ENCODE data around the gene NAA30. TPM values are rescaled to one million over a fixed set of nuclear protein-coding genes. Genes with fewer than 3 reads are reported as not detected.

NAA30 gene
- polyA plus RNA-seq, 1 donor from 2014 or later = 26.9 TPM

DNA sequence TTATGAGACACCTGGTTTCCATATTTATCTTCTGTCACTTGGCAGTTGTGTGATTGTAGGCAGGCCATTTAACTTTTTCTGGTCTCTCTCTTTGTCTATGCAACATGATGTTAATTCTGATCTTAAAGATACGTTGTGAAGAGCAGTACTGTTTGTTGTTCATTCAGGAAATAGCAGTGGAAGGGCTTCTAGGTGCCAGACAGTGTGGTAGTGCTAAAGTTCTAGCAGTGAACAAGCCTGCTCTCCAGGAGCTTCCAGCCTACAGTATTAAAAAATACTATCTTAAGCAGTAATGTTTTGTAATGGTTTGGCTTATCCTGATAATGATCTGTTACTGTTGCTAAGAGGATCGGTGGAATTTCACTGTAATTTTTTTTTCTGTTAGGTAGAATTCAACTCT is 15.2 kb downstream of the NAA30 start:
- TF ChIP-seq EZH2 (IDR thresholded peaks at IDR 0.05; ENCODE audit: borderline replicate concordance, insufficient read depth, low read length, poor library complexity, severe bottlenecking) (no peak), CTCF (IDR thresholded peaks at IDR 0.05; ENCODE audit: poor library complexity, severe bottlenecking) (no peak), MXI1 (conservative IDR thresholded peaks at IDR 0.05; ENCODE audit: poor library complexity, severe bottlenecking) (no peak), POLR2AphosphoS5 (IDR thresholded peaks at IDR 0.05) (no peak), RAD21 (conservative IDR thresholded peaks at IDR 0.05) (no peak), EP300 (conservative IDR thresholded peaks at IDR 0.05; ENCODE audit: poor library complexity, severe bottlenecking) (no peak), SMC3 (conservative IDR thresholded peaks at IDR 0.05; ENCODE audit: poor library complexity) (no peak), TAF1 (IDR thresholded peaks at IDR 0.05; ENCODE audit: low read depth) (no peak)
- TF ChIP-seq, protein P1, sequence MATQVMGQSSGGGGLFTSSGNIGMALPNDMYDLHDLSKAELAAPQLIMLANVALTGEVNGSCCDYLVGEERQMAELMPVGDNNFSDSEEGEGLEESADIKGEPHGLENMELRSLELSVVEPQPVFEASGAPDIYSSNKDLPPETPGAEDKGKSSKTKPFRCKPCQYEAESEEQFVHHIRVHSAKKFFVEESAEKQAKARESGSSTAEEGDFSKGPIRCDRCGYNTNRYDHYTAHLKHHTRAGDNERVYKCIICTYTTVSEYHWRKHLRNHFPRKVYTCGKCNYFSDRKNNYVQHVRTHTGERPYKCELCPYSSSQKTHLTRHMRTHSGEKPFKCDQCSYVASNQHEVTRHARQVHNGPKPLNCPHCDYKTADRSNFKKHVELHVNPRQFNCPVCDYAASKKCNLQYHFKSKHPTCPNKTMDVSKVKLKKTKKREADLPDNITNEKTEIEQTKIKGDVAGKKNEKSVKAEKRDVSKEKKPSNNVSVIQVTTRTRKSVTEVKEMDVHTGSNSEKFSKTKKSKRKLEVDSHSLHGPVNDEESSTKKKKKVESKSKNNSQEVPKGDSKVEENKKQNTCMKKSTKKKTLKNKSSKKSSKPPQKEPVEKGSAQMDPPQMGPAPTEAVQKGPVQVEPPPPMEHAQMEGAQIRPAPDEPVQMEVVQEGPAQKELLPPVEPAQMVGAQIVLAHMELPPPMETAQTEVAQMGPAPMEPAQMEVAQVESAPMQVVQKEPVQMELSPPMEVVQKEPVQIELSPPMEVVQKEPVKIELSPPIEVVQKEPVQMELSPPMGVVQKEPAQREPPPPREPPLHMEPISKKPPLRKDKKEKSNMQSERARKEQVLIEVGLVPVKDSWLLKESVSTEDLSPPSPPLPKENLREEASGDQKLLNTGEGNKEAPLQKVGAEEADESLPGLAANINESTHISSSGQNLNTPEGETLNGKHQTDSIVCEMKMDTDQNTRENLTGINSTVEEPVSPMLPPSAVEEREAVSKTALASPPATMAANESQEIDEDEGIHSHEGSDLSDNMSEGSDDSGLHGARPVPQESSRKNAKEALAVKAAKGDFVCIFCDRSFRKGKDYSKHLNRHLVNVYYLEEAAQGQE (IDR thresholded peaks at IDR 0.05; ENCODE audit: borderline replicate concordance) = no peak
- Histone ChIP-seq H3K4me3 (ENCODE audit: low read length) (no peak overlapping the region), H3K9me3 (ENCODE audit: low read length) (no peaks in the 10 kb centered on the region), H3K9ac (ENCODE audit: low read length) (no peak overlapping the region), H3K27ac (ENCODE audit: low read length) (no peak overlapping the region), H3K4me2 (ENCODE audit: low read length) (no peak overlapping the region), H3K9me2 (ENCODE audit: insufficient read depth, low read length) (no peaks in the 10 kb centered on the region), H3K36me3 (ENCODE audit: insufficient read depth, low read length) (peaks cover 16% of the 10 kb centered on the region), H4K20me1 (ENCODE audit: insufficient read depth) (no peaks in the 10 kb centered on the region), H2AFZ (ENCODE audit: low read depth, low read length) (no peak overlapping the region), H3K27me3 (ENCODE audit: insufficient read depth, low read depth, low read length) (no peaks in the 10 kb centered on the region), H3F3A (ENCODE audit: insufficient read depth, low read length, poor library complexity, severe bottlenecking) (no peaks in the 10 kb centered on the region), H3K79me2 (replicated peaks; ENCODE audit: insufficient read depth, low read length) (peaks cover 13% of the 10 kb centered on the region)

DNA sequence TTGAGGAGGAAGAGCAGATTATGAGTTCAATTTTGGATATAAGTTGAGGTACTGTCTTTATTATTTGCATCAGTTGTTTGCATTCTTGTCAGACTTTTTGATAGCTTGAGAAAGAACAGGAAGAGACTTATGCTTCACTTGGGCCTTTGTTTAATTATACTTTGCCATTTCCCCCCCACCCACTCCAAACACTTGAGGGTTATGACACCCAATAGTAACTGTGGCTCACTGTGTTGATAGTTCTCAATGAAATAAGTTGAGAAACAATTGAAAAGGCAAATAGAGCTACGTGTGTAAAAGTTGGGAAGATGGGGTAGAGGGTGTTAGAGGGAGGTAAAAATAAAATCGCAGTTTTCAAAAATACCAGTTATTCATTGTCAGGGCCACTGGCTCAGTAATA is 17.7 kb downstream of the NAA30 start:
- Histone ChIP-seq H3K9me2 (ENCODE audit: insufficient read depth, low read length) (no peaks in the 10 kb centered on the region), H4K20me1 (ENCODE audit: insufficient read depth) (no peaks in the 10 kb centered on the region), H3F3A (ENCODE audit: insufficient read depth, low read length, poor library complexity, severe bottlenecking) (no peaks in the 10 kb centered on the region), H3K27ac (ENCODE audit: low read length) (no peak overlapping the region), H3K27me3 (ENCODE audit: insufficient read depth, low read depth, low read length) (no peaks in the 10 kb centered on the region), H3K36me3 (ENCODE audit: insufficient read depth, low read length) (peaks cover 20% of the 10 kb centered on the region), H3K4me2 (ENCODE audit: low read length) (no peak overlapping the region), H2AFZ (ENCODE audit: low read depth, low read length) (no peak overlapping the region), H3K9ac (ENCODE audit: low read length) (no peak overlapping the region), H3K79me2 (replicated peaks; ENCODE audit: insufficient read depth, low read length) (peaks cover 3% of the 10 kb centered on the region), H3K4me3 (ENCODE audit: low read length) (no peak overlapping the region), H3K9me3 (ENCODE audit: low read length) (no peaks in the 10 kb centered on the region)
- TF ChIP-seq POLR2AphosphoS5 (IDR thresholded peaks at IDR 0.05) (no peak), CTCF (IDR thresholded peaks at IDR 0.05; ENCODE audit: poor library complexity, severe bottlenecking) (no peak), RAD21 (conservative IDR thresholded peaks at IDR 0.05) (no peak), MXI1 (conservative IDR thresholded peaks at IDR 0.05; ENCODE audit: poor library complexity, severe bottlenecking) (no peak), EP300 (conservative IDR thresholded peaks at IDR 0.05; ENCODE audit: poor library complexity, severe bottlenecking) (no peak), TAF1 (IDR thresholded peaks at IDR 0.05; ENCODE audit: low read depth) (no peak), EZH2 (IDR thresholded peaks at IDR 0.05; ENCODE audit: borderline replicate concordance, insufficient read depth, low read length, poor library complexity, severe bottlenecking) (no peak), SMC3 (conservative IDR thresholded peaks at IDR 0.05; ENCODE audit: poor library complexity) (no peak)
- TF ChIP-seq, protein P1 (IDR thresholded peaks at IDR 0.05; ENCODE audit: borderline replicate concordance) = no peak
